Measurements from ENCODE around the gene VSIR. TPM values are rescaled to one million over a fixed set of nuclear protein-coding genes. Genes with fewer than 3 reads are reported as not detected.
A peak's percentile ranks its signal among the peaks of the same experiment; 100 is the strongest.

Gene VSIR
- total and polyA plus RNA-seq, 10 of the 15 experiments (the other 5 are each of a cell fraction or from before 2014, with no cell fraction given): 0.19 to 12.5 (median 6.7) TPM

DNA sequence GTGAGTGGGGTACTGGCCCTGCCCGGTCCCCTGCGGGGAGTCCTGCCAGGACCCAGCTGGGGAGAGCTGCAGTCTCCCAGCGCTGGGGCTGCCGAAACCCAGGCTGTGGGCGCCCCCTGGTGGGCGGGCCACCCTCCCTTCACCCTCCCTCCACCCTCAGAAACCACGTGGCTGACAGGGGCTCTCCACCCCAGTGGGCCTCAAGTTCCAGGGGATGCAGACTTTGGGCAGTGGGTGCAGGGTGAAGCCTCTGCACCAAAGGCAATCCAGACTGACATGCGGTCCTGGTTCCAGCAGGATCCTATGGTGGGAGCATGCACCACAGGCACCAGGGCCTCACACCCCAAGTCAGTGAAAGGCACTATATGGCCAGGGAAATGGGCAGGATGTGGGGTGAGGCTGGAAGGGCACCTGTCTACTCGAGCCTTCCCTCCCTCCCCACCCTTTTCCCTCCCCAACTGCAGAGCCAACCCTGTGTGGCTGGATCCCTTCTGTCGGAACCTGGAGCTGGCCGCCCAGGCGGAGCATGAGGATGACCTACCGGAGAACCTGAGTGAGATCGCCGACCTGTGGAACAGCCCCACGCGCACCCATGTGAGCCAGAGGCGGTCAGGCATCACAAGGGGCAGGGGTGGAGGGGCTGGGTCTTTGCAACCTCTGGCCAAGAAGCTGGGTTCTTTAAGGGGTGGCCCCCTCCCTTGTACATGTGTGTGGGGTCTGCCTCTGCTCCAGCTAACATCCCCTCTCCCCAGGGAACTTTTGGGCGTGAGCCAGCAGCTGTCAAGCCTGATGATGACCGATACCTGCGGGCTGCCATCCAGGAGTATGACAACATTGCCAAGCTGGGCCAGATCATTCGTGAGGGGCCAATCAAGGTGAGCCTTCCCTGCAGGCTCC, 38.9 kb upstream of the VSIR start (continued):
- no peak for TF ChIP-seq ATF3 (IDR thresholded peaks at IDR 0.05; ENCODE audit: borderline replicate concordance, extremely low read depth, low read depth, low read length)
- TF ChIP-seq STAT1 (conservative IDR thresholded peaks at IDR 0.05): no peak
- no peak for TF ChIP-seq TCF3 (IDR thresholded peaks at IDR 0.05; ENCODE audit: borderline replicate concordance, insufficient read depth, low read depth, low read length)
- TF ChIP-seq, protein P1, sequence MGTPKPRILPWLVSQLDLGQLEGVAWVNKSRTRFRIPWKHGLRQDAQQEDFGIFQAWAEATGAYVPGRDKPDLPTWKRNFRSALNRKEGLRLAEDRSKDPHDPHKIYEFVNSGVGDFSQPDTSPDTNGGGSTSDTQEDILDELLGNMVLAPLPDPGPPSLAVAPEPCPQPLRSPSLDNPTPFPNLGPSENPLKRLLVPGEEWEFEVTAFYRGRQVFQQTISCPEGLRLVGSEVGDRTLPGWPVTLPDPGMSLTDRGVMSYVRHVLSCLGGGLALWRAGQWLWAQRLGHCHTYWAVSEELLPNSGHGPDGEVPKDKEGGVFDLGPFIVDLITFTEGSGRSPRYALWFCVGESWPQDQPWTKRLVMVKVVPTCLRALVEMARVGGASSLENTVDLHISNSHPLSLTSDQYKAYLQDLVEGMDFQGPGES (IDR thresholded peaks at IDR 0.05): no peak
- TF ChIP-seq RBBP5 (conservative IDR thresholded peaks at IDR 0.05): no peak
- TF ChIP-seq SIX5 (IDR thresholded peaks at IDR 0.05; ENCODE audit: low read depth, low read length, severe bottlenecking): no peak
- no peak for TF ChIP-seq BACH1 (IDR thresholded peaks at IDR 0.05; ENCODE audit: borderline replicate concordance)
- no peak for TF ChIP-seq ZSCAN29 (IDR thresholded peaks at IDR 0.05)
- no peak for TF ChIP-seq RB1 (IDR thresholded peaks at IDR 0.05; ENCODE audit: borderline replicate concordance)
- no peak for TF ChIP-seq GATAD2B (conservative IDR thresholded peaks at IDR 0.05; ENCODE audit: low read depth)
- TF ChIP-seq CHD2 (IDR thresholded peaks at IDR 0.05; ENCODE audit: borderline replicate concordance, low read depth, low read length): no peak
- TF ChIP-seq STAT3 (IDR thresholded peaks at IDR 0.05; ENCODE audit: low read depth, low read length): no peak
- TF ChIP-seq ZBTB33 (IDR thresholded peaks at IDR 0.05): no peak
- TF ChIP-seq JUND (IDR thresholded peaks at IDR 0.05; ENCODE audit: low read depth, low read length): no peak
- TF ChIP-seq MTA2 (IDR thresholded peaks at IDR 0.05; ENCODE audit: low read depth): no peak
- no peak for TF ChIP-seq HDAC2 (IDR thresholded peaks at IDR 0.05)
- TF ChIP-seq, protein P2, sequence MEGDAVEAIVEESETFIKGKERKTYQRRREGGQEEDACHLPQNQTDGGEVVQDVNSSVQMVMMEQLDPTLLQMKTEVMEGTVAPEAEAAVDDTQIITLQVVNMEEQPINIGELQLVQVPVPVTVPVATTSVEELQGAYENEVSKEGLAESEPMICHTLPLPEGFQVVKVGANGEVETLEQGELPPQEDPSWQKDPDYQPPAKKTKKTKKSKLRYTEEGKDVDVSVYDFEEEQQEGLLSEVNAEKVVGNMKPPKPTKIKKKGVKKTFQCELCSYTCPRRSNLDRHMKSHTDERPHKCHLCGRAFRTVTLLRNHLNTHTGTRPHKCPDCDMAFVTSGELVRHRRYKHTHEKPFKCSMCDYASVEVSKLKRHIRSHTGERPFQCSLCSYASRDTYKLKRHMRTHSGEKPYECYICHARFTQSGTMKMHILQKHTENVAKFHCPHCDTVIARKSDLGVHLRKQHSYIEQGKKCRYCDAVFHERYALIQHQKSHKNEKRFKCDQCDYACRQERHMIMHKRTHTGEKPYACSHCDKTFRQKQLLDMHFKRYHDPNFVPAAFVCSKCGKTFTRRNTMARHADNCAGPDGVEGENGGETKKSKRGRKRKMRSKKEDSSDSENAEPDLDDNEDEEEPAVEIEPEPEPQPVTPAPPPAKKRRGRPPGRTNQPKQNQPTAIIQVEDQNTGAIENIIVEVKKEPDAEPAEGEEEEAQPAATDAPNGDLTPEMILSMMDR (IDR thresholded peaks at IDR 0.05 in 2 of 3, conservative IDR thresholded peaks at IDR 0.05 in 1 of 3; ENCODE audit: control insufficient read depth in 2 of 3, extremely low read depth in 1 of 3, insufficient read depth in 1 of 3, low read depth in 3 of 3, low read length in 3 of 3): peak; percentile 81 to 89 (median 82)
- peak; percentile 15; the same call in 1 of the 2 replicates for TF ChIP-seq USF2 (IDR thresholded peaks at IDR 0.05; ENCODE audit: borderline replicate concordance, low read depth, low read length)
- TF ChIP-seq CBFB (IDR thresholded peaks at IDR 0.05; ENCODE audit: low read depth): no peak
- TF ChIP-seq, protein P3, sequence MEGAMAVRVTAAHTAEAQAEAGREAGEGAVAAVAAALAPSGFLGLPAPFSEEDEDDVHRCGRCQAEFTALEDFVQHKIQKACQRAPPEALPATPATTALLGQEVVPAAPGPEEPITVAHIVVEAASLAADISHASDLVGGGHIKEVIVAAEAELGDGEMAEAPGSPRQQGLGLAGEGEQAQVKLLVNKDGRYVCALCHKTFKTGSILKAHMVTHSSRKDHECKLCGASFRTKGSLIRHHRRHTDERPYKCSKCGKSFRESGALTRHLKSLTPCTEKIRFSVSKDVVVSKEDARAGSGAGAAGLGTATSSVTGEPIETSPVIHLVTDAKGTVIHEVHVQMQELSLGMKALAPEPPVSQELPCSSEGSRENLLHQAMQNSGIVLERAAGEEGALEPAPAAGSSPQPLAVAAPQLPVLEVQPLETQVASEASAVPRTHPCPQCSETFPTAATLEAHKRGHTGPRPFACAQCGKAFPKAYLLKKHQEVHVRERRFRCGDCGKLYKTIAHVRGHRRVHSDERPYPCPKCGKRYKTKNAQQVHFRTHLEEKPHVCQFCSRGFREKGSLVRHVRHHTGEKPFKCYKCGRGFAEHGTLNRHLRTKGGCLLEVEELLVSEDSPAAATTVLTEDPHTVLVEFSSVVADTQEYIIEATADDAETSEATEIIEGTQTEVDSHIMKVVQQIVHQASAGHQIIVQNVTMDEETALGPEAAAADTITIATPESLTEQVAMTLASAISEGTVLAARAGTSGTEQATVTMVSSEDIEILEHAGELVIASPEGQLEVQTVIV (IDR thresholded peaks at IDR 0.05; ENCODE audit: borderline replicate concordance, partially characterized antibody): no peak
